Fibroblast of pulmonary artery (primary cell): Measurements from ENCODE around the gene EPHB4.
A peak's percentile ranks its signal among the peaks of the same experiment; 100 is the strongest.

ENCODE experiments used
- DNase-seq: peaks from one replicate; pipeline ENCODE4 v3.0.0-alpha.2; 2010; ENCODE audit warnings: low read depth
- H3K4me3 ChIP-seq: replicated peaks from 2 replicates; pipeline ENCODE4 v1.5.1; 2011; ENCODE audit warnings: low read depth, mild to moderate bottlenecking, control low read depth, low read length, moderate library complexity
- CTCF ChIP-seq: IDR thresholded peaks from 2 replicates; pipeline ENCODE4 v1.5.1; 2011; ENCODE audit warnings: mild to moderate bottlenecking, control low read depth, low read length, inconsistent platforms; ENCODE audit errors: missing control alignments

The EPHB4 gene

GRCh38 chr7:100852048-100852872 is 24.9 kb upstream of the EPHB4 start, which contains the start of gene SLC12A9:
Gene SLC12A9 (plus strand): TSS chr7:100852713. CDS start chr7:100854198, 1,485 bp downstream.
- peak; percentile 82 for TF ChIP-seq CTCF
- peak within 1 kb of the TSS; percentile 80 for H3K4me3 ChIP-seq
- peak; percentile 89 for DNase-seq

- no peak for DNase-seq
- no peak overlapping the region for H3K4me3 ChIP-seq
- TF ChIP-seq CTCF: no peak
These were observed 20.0 kb upstream of the EPHB4 start for GRCh38 chr7:100847360-100847759.

GRCh38 chr7:100840470-100841100 is 13.3 kb upstream of the EPHB4 start:
- TF ChIP-seq CTCF: no peak
- no peak for DNase-seq
- no peak overlapping the region for H3K4me3 ChIP-seq

- no peak overlapping the region for H3K4me3 ChIP-seq
- TF ChIP-seq CTCF: no peak
- DNase-seq: no peak
These were observed 12.0 kb upstream of the EPHB4 start for GRCh38 chr7:100839361-100839760.

GRCh38 chr7:100837099-100837836 is 9.9 kb upstream of the EPHB4 start:
- no peak for TF ChIP-seq CTCF
- H3K4me3 ChIP-seq: peak overlapping the region; percentile 40
- peak; percentile 92 for DNase-seq

GRCh38 chr7:100836812-100837098 is 9.4 kb upstream of the EPHB4 start:
- no peak for TF ChIP-seq CTCF
- H3K4me3 ChIP-seq: peak overlapping the region; percentile 40
- DNase-seq: no peak
